Suprapubic skin (tissue), 4 donors: ENCODE results near the gene EMC6.

Source experiments
- CTCF ChIP-seq, 2 donors: fragments of 200-600 bp in 1 of 2; fragments of 450-650 bp in 1 of 2; sonication (generic) in 1 of 2; IDR thresholded peaks; one replicate each; pipeline ENCODE4 v1.5.1; 2016 to 2019; ENCODE audit warnings: antibody characterized with exemption in 2 of 2, mild to moderate bottlenecking in 1 of 2, moderate library complexity in 1 of 2
- EP300 ChIP-seq: sonication (generic); formaldehyde crosslinking; IDR thresholded peaks from one replicate; pipeline ENCODE4 v1.6.1; 2017; ENCODE audit warnings: antibody characterized with exemption
- POLR2A ChIP-seq, 2 donors: fragments of 450-650 bp; IDR thresholded peaks; one replicate each; pipeline ENCODE4 v1.6.1; 2017; ENCODE audit warnings: antibody characterized with exemption in 2 of 2, mild to moderate bottlenecking in 2 of 2, moderate library complexity in 2 of 2
- POLR2AphosphoS5 ChIP-seq, 3 donors: sonication (generic); formaldehyde crosslinking; IDR thresholded peaks; one replicate each; pipeline ENCODE4 v1.6.1; 2017; ENCODE audit warnings: antibody characterized with exemption in 3 of 3

GRCh38 chr17:3718201-3718600 lies 49.6 kb downstream of the EMC6 start:
- no peak for TF ChIP-seq POLR2AphosphoS5 (IDR thresholded peaks at IDR 0.05)
- TF ChIP-seq POLR2A (IDR thresholded peaks at IDR 0.05): no peak
- TF ChIP-seq CTCF (IDR thresholded peaks at IDR 0.05): no peak
- TF ChIP-seq EP300: no peak
